Left ventricle myocardium superior (tissue), 1 donor: ENCODE data around the gene CLASP1. TPM values are rescaled to one million over a fixed set of nuclear protein-coding genes. Genes with fewer than 3 reads are reported as not detected.
"Not testable (repeated sequence)": the region's sequence is repeated elsewhere in the genome, so short reads cannot be mapped to it uniquely, and the experiment has no call there.

Experiments used
- ATAC-seq: fragments of 200-7000 bp; cut with Tn5 transposase; one replicate; pipeline ENCODE4 v1.9.1; 2020; ENCODE audit warnings: mild to moderate bottlenecking, moderate library complexity
- DNase-seq: peaks from one replicate; pipeline ENCODE4 v3.0.0-alpha.2; 2020
- intact Hi-C: fragments of 100-400 bp; cut with micrococcal nuclease; formaldehyde crosslinking; loops from one replicate; pipeline ENCODE4 v1.11.0; 2022
- total RNA-seq: library from RNA; stranded (reverse); fragmentation: NEBNext Ultra II Directional; extraction: Animal tissue kit (Norgen Biotek cat#: 25700); gene quantifications from one replicate; pipeline ENCODE4 v1.2.1, GENCODE V29; 2021
- donor health status: DM: no; HTN: yes; CAD: no; lungs with severe emphysema.

The CLASP1 gene
- total RNA-seq, 1 donor from 2014 or later = 66.5 TPM

GRCh38 chr2:121356058-121356640, 293.1 kb downstream of the CLASP1 start:
- no peak for DNase-seq
- intact Hi-C loops = no loop called here
- ATAC-seq = peak; percentile 19

- DNase-seq = no peak
- ATAC-seq = no peak
- intact Hi-C loops = no loop called here
Measured at GRCh38 chr2:121355488-121355887, 293.8 kb downstream of the CLASP1 start.

- DNase-seq = no peak
- ATAC-seq = no peak
- intact Hi-C loops = no loop called here
Measured at GRCh38 chr2:121351521-121352318, 297.5 kb downstream of the CLASP1 start.

GRCh38 chr2:121350890-121351289, 298.4 kb downstream of the CLASP1 start:
- ATAC-seq (no peak), DNase-seq (no peak)
- intact Hi-C loops = no loop called here

DNA sequence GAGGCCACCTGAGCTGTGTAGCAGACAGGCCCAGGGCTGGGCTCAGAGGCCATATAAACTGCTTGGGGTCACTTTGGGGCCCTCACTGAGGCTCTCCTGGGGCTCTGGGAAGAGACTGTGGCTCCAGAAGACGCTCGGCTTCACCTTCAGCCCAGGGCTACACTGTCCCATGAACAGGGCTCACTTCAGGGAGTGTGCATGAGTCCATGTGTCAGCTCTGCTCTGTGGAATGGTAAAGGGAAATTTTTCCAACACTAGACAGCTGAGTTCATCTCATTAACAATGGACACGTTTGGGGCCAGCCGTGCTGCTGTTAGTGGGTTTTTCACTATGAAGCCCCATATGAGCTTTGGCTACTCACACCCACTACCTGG, 298.9 kb downstream of the CLASP1 start:
- ATAC-seq = peak; percentile 21
- intact Hi-C loops = no loop called here
- DNase-seq = no peak

- peak; percentile 74 for ATAC-seq
- intact Hi-C loops = no loop called here
- DNase-seq = no peak
Measured at GRCh38 chr2:121349721-121350401, 299.4 kb downstream of the CLASP1 start.

- no peak for DNase-seq
- intact Hi-C loops = no loop called here
- ATAC-seq = no peak
Measured at GRCh38 chr2:121348128-121348740, 301.0 kb downstream of the CLASP1 start.

DNA sequence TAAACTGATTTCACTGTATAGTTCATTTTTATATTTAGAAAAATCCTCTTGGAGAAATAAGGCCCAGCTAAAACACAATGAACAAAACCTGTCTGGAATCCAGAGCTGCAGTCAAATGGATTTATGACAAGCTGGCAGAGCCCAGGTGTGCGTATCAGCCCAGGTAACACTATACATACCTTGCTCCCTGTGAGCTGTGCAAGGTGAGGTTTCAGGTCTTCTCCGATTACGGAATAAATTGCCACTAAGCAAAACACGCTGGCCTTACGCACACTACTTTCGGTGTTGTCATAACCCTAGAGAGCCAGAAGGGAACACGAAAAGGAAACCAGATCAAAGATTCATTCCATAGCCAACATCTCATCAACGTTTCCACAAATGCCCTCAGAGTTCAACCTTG, 302.4 kb downstream of the CLASP1 start:
- intact Hi-C loops = no loop called here
- DNase-seq = no peak
- ATAC-seq = no peak

DNA sequence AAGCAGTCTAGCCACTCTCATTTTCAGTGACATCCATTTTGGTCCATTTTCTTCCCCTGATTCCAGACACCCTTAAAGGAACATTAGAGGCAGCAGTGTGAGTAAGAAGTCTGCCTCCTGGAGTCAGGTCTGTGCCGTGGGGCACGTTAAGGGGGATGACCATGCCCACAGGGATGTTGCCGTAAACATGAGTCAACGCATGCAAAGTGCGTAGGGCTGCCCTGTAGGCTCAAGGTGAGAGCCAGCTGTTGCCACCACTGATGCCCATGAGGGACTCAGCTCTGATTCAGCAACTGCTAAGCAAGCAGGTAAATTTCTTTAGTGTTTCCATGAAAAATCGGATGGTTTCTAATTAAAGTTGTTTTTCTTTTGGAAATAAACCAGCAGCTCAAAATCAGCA, 302.9 kb downstream of the CLASP1 start:
- intact Hi-C loops = no loop called here
- ATAC-seq (no peak), DNase-seq (no peak)

DNA sequence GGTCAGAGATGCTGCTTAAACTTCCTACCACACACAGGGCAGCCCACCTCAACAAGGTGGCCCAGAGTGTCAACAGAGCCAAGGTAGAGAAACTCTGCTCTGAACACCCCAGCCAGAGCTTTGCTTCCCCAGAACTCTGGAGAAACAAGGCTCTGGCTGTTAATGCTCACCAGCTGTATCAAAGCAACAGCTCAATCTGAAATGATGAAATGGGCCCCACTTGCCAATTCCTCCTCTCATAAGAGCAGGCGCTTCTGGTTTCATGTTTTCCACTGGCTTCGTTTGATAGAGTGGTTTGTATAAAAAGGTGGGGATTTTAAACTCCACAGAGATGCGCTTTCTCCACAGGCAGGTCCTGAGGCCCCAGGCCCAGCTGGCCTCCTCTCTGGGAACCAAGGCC, 303.4 kb downstream of the CLASP1 start:
- DNase-seq (no peak), ATAC-seq (peak; percentile 13)
- intact Hi-C loops = no loop called here

- intact Hi-C loops = no loop called here
- no peak for DNase-seq
- ATAC-seq = no peak
Measured at GRCh38 chr2:121345101-121345500, 304.2 kb downstream of the CLASP1 start.

GRCh38 chr2:121343828-121344399, 305.3 kb downstream of the CLASP1 start:
- intact Hi-C loops, ATAC-seq, DNase-seq: not testable (repeated sequence)

DNA sequence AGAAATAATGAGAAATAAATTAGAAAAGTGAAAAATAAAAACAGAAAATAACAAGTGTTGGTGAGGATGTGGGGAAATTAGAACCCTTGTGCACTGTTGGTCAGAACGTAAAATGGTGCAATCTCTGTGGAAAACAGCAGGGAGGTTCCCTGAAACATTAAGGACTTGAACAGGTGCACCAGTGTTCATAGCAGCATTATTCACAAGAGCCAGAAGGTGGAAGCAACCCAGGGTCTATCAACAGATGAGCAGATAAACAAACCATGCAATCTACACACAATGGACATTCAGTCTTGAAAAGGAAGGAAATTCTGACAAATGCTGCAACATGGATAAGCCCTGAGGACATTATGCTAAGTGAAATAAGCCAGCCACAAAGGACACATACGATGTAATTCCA, 306.1 kb downstream of the CLASP1 start:
- DNase-seq (no peak), ATAC-seq (no peak)
- intact Hi-C loops = no loop called here

- DNase-seq (no peak), ATAC-seq (no peak)
- intact Hi-C loops = no loop called here
Measured at GRCh38 chr2:121342751-121343150, 306.5 kb downstream of the CLASP1 start.

DNA sequence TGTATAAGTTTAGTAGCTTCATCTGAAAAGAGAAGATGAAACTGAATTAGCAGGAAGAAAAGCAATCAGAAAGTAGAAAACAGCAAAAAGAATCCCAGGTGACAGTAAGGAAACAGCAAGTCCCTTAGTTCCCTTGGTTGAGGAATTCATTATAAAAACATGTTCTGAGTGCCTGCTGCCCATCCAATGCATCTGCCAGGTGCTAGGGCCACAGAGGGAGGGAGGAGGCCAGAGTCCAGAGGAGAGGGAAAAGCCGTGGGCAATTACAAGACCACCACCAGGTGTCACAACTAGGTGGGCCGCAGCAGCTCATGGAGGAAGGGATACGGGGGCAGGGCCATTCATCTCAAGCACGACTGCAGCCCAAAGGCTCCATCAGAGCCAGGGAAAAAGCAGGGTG, 308.3 kb downstream of the CLASP1 start:
- intact Hi-C loops = no loop called here
- DNase-seq (no peak), ATAC-seq (no peak)

GRCh38 chr2:121338281-121338680, 311.0 kb downstream of the CLASP1 start:
- intact Hi-C loops = no loop called here

GRCh38 chr2:121336528-121337294, 312.6 kb downstream of the CLASP1 start:
- intact Hi-C loops = no loop called here
- no peak for DNase-seq
- ATAC-seq = no peak

More at GRCh38 chr2:121338281-121338680, 311.0 kb downstream of the CLASP1 start:
- DNase-seq = no peak
- no peak for ATAC-seq

DNA sequence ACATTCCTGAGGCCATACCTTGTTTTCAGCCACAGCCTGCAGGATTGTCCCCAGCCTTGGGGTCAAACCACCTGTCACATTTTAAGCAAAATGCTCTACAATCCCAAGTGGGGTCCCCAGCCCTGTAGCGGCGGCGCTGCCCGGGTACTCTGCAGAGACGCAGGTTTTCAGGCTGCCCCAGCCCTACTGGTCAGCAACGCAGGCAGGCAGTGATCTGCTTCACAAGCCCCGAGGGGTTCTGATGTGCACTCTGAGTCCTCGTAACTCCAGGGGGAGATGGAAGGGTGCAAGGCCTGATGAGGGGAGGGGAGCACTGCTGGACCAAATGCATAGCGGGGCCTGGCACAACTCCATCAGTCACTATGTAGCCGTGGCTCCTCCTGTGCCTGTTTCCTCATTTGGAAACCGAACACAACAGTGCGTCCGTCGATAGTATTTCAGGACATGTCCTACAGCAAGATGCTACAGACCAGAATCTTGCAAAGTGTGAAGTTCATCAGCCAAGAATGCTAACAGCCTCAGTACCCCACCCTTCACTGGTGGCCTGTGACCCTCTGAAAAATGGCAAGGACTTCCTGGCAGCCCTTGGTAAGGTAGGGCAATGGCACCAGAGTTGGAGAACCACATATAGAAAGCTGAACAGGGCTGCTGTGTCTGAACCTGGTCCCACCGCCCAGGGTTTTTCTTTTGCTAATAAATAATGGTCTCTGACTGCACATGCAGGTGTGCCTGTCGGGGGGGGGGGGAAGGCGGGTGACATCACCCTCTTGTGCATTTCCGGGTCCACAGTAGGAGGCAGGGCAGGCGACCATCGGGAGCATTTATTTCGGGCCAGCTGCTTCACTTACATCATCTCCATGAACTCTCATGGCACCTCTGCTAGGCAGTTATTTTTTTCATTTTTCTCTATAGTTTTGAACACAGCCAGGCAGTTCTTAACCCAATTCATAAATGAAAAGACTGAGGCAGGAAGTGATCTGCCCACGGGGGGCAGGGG, 313.7 kb downstream of the CLASP1 start:
- intact Hi-C loops = no loop called here
- peak; percentile 10 for ATAC-seq
- DNase-seq = no peak
